IPS DF 6.9 (cell line): Measurements from ENCODE around the gene IMPA2.
"Not testable (repeated sequence)": the region's sequence is repeated elsewhere in the genome, so short reads cannot be mapped to it uniquely, and the experiment has no call there.

Source experiments
- DNase-seq: peaks from one replicate; pipeline ENCODE4 v3.0.0-alpha.2; 2013; ENCODE audit warnings: low read depth, low spot score
- H3K27ac ChIP-seq: one replicate; pipeline ENCODE4 v1.5.1; 2013; ENCODE audit warnings: low read length, control low read depth
- H3K27me3 ChIP-seq: 2 replicates; pipeline ENCODE4 v1.6.1; 2013; ENCODE audit warnings: mild to moderate bottlenecking, low read length; ENCODE audit not compliant: control insufficient read depth, insufficient read depth
- H3K36me3 ChIP-seq: 2 replicates; pipeline ENCODE4 v1.6.1; 2013; ENCODE audit warnings: low read length; ENCODE audit not compliant: control insufficient read depth, insufficient read depth
- H3K4me1 ChIP-seq: 2 replicates; pipeline ENCODE4 v1.6.1; 2013; ENCODE audit warnings: low read length; ENCODE audit not compliant: control insufficient read depth, insufficient read depth
- H3K4me3 ChIP-seq: 2 replicates; pipeline ENCODE4 v1.5.1; 2013; ENCODE audit warnings: mild to moderate bottlenecking, low read length
- H3K9me3 ChIP-seq: 2 replicates; pipeline ENCODE4 v1.6.1; 2013; ENCODE audit warnings: low read length, inconsistent platforms; ENCODE audit not compliant: control insufficient read depth, insufficient read depth
- WGBS: extraction: QIAGEN DNeasy Blood & Tissue Kit; methylation state at CpG from one replicate; pipeline ENCODE4 v1.1.7; 2013; ENCODE audit warnings: mixed read lengths, missing lambda C conversion rate; ENCODE audit not compliant: insufficient read length, insufficient coverage; 5-methylcytosine and 5-hydroxymethylcytosine counted together

The IMPA2 gene

GRCh38 chr18:11948852-11949523 is 32.3 kb upstream of the IMPA2 start:
- H3K27me3 ChIP-seq: no peaks in the 10 kb centered on the region
- H3K4me1 ChIP-seq: peaks cover 7% of the 10 kb centered on the region; the same call in 1 of the 2 replicates
- H3K4me3 ChIP-seq: no peak overlapping the region
- H3K9me3 ChIP-seq: no peaks in the 10 kb centered on the region
- no peak overlapping the region for H3K27ac ChIP-seq
- no peak for DNase-seq
- no CpG with 5 or more reads among the region's 6 CpGs for WGBS
- H3K36me3 ChIP-seq: no peaks in the 10 kb centered on the region

- no CpG with 5 or more reads among the region's 5 CpGs for WGBS
- H3K27ac ChIP-seq: no peak overlapping the region
Measured at GRCh38 chr18:11950824-11951223, 30.5 kb upstream of the IMPA2 start.

GRCh38 chr18:11951390-11951851 is 29.9 kb upstream of the IMPA2 start:
- Histone ChIP-seq H3K27ac (no peak overlapping the region), H3K9me3 (no peaks in the 10 kb centered on the region), H3K4me3 (no peak overlapping the region), H3K4me1 (peaks cover 7% of the 10 kb centered on the region; the same call in 1 of the 2 replicates), H3K27me3 (no peaks in the 10 kb centered on the region), H3K36me3 (no peaks in the 10 kb centered on the region)
- DNase-seq: no peak
- no CpG with 5 or more reads among the region's 9 CpGs for WGBS

More at GRCh38 chr18:11950824-11951223, 30.5 kb upstream of the IMPA2 start:
- Histone ChIP-seq H3K27me3 (no peaks in the 10 kb centered on the region), H3K36me3 (no peaks in the 10 kb centered on the region), H3K4me1 (peaks cover 7% of the 10 kb centered on the region; the same call in 1 of the 2 replicates), H3K9me3 (no peaks in the 10 kb centered on the region), H3K4me3 (no peak overlapping the region)
- no peak for DNase-seq

- no peak for DNase-seq
- no CpG with 5 or more reads among the region's 5 CpGs for WGBS
- H3K9me3 ChIP-seq: no peaks in the 10 kb centered on the region; the same call in 1 of the 2 replicates
- H3K4me1 ChIP-seq: peaks cover 7% of the 10 kb centered on the region; the same call in 1 of the 2 replicates
- H3K36me3 ChIP-seq: no peaks in the 10 kb centered on the region
- no peak overlapping the region for H3K4me3 ChIP-seq
- no peak overlapping the region for H3K27ac ChIP-seq
- H3K27me3 ChIP-seq: no peaks in the 10 kb centered on the region
Measured at GRCh38 chr18:11953113-11953512, 28.2 kb upstream of the IMPA2 start.

- Histone ChIP-seq H3K9me3 (no peaks in the 10 kb centered on the region; the same call in none of the 2 replicates), H3K27me3 (no peaks in the 10 kb centered on the region), H3K27ac (no peak overlapping the region), H3K36me3 (no peaks in the 10 kb centered on the region), H3K4me3 (no peak overlapping the region), H3K4me1 (peaks cover 5% of the 10 kb centered on the region; the same call in 1 of the 2 replicates)
- DNase-seq: no peak
- WGBS: no CpG with 5 or more reads among the region's 8 CpGs
Measured at GRCh38 chr18:11955239-11956029, 25.9 kb upstream of the IMPA2 start.

- Histone ChIP-seq H3K27ac (no peak overlapping the region), H3K4me3 (no peak overlapping the region), H3K36me3 (no peaks in the 10 kb centered on the region), H3K9me3 (no peaks in the 10 kb centered on the region; the same call in none of the 2 replicates), H3K27me3 (no peaks in the 10 kb centered on the region), H3K4me1 (peaks cover 2% of the 10 kb centered on the region; the same call in 1 of the 2 replicates)
- WGBS: no CpG with 5 or more reads among the region's 10 CpGs
- no peak for DNase-seq
Measured at GRCh38 chr18:11956371-11957308, 24.7 kb upstream of the IMPA2 start.

- Histone ChIP-seq H3K9me3 (no peaks in the 10 kb centered on the region; the same call in none of the 2 replicates), H3K27me3 (no peaks in the 10 kb centered on the region), H3K4me1 (no peaks in the 10 kb centered on the region), H3K27ac (no peak overlapping the region), H3K4me3 (no peak overlapping the region), H3K36me3 (no peaks in the 10 kb centered on the region)
- DNase-seq: no peak
- WGBS: no CpG with 5 or more reads among the region's 2 CpGs
Measured at GRCh38 chr18:11957636-11958035, 23.7 kb upstream of the IMPA2 start.

- H3K4me1 ChIP-seq, H3K4me3 ChIP-seq, H3K27me3 ChIP-seq, DNase-seq, H3K9me3 ChIP-seq, H3K36me3 ChIP-seq, H3K27ac ChIP-seq: not testable (repeated sequence)
- WGBS: no CpG with 5 or more reads among the region's 33 CpGs
Measured at GRCh38 chr18:11959651-11960050, 21.7 kb upstream of the IMPA2 start.

GRCh38 chr18:11960743-11961380 is 20.4 kb upstream of the IMPA2 start:
- H3K27ac ChIP-seq: no peak overlapping the region
- no peak for DNase-seq
- WGBS: no CpG with 5 or more reads among the region's 17 CpGs
- no peaks in the 10 kb centered on the region for H3K4me1 ChIP-seq
- H3K36me3 ChIP-seq: no peaks in the 10 kb centered on the region
- H3K4me3 ChIP-seq: no peak overlapping the region
- no peaks in the 10 kb centered on the region for H3K27me3 ChIP-seq
- H3K9me3 ChIP-seq: no peaks in the 10 kb centered on the region; the same call in none of the 2 replicates
